Activated CD8-positive, alpha-beta T cell treated with anti-CD3 and anti-CD28 coated beads for 36 hours (primary cell): ENCODE results near the gene ASTN2. TPM values are rescaled to one million over a fixed set of nuclear protein-coding genes. Genes with fewer than 3 reads are reported as not detected.

ENCODE experiments used
- ATAC-seq: fragments of 200-7000 bp; cut with Tn5 transposase; one replicate; pipeline ENCODE4 v1.10.0; 2021; ENCODE audit warnings: mild to moderate bottlenecking, moderate library complexity
- CTCF ChIA-PET: fragments of 350-600 bp; sonication (Branson Sonifier 250); formaldehyde crosslinking; loops from one replicate; lab custom pipeline; 2021; ENCODE audit warnings: antibody characterized with exemption; lab: Charles Lee
- POLR2A ChIA-PET: fragments of 350-600 bp; sonication (Branson Sonifier 250); formaldehyde crosslinking; loops from one replicate; lab custom pipeline; 2021; ENCODE audit warnings: antibody characterized with exemption; lab: Charles Lee
- DNase-seq: peaks from one replicate; pipeline ENCODE4 v3.0.0-alpha.2; 2020
- H3K27ac Mint-ChIP-seq: one replicate; pipeline ENCODE4 v1.8.0; 2021; ENCODE audit warnings: mild to moderate bottlenecking, mixed read lengths
- H3K27me3 Mint-ChIP-seq: one replicate; pipeline ENCODE4 v1.8.0; 2021; ENCODE audit warnings: mixed read lengths
- H3K36me3 Mint-ChIP-seq: one replicate; pipeline ENCODE4 v1.8.0; 2021; ENCODE audit warnings: low read depth, mixed read lengths
- H3K4me1 Mint-ChIP-seq: one replicate; pipeline ENCODE4 v1.8.0; 2021; ENCODE audit warnings: low read depth, mixed read lengths
- H3K4me3 Mint-ChIP-seq: one replicate; pipeline ENCODE4 v1.8.0; 2021; ENCODE audit warnings: mild to moderate bottlenecking, moderate library complexity, mixed read lengths
- H3K9me3 Mint-ChIP-seq: one replicate; pipeline ENCODE4 v1.8.0; 2021; ENCODE audit warnings: mixed read lengths
- CTCF ChIP-seq: fragments of 200-600 bp; IDR thresholded peaks from one replicate; pipeline ENCODE4 v1.8.0; 2022; ENCODE audit warnings: antibody characterized with exemption, mild to moderate bottlenecking
- intact Hi-C: fragments of 100-400 bp; cut with micrococcal nuclease; formaldehyde crosslinking; loops from one replicate; pipeline ENCODE4 v1.10.0; 2022
- total RNA-seq, 2 experiments: library from RNA; stranded (reverse); gene quantifications; one replicate each; pipeline ENCODE4 v1.2.3, GENCODE V29; 2021

Gene ASTN2
- total RNA-seq, 2 experiments from 2014 or later, result 5.2 to 5.7 TPM

- Mint-ChIP-seq H3K36me3 (no peaks in the 10 kb centered on the region), H3K4me1 (no peaks in the 10 kb centered on the region), H3K27ac (no peak overlapping the region), H3K4me3 (no peak overlapping the region), H3K9me3 (no peaks in the 10 kb centered on the region), H3K27me3 (peaks cover 10% of the 10 kb centered on the region)
- intact Hi-C loops, result no loop called here
- TF ChIP-seq CTCF, result no peak
- ChIA-PET CTCF (no interaction called here), POLR2A (no interaction called here)
- DNase-seq (no peak), ATAC-seq (no peak)
These were observed 3.3 kb upstream of the ASTN2 start for GRCh38 chr9:117418111-117418510.

- POLR2A ChIA-PET, result no interaction called here
- Mint-ChIP-seq H3K27me3 (peaks cover 22% of the 10 kb centered on the region), H3K36me3 (no peaks in the 10 kb centered on the region), H3K27ac (no peak overlapping the region), H3K4me3 (no peak overlapping the region), H3K4me1 (no peaks in the 10 kb centered on the region), H3K9me3 (no peaks in the 10 kb centered on the region)
- intact Hi-C loops, result no loop called here
- no peak for TF ChIP-seq CTCF
- DNase-seq, result no peak
- ATAC-seq, result no peak
- CTCF ChIA-PET, result no interaction called here
These were observed 2.0 kb upstream of the ASTN2 start for GRCh38 chr9:117416856-117417255.

- Mint-ChIP-seq H3K4me1 (no peaks in the 10 kb centered on the region), H3K4me3 (no peak overlapping the region), H3K27me3 (peaks cover 31% of the 10 kb centered on the region), H3K9me3 (no peaks in the 10 kb centered on the region), H3K36me3 (no peaks in the 10 kb centered on the region), H3K27ac (no peak overlapping the region)
- DNase-seq (no peak), ATAC-seq (no peak)
- POLR2A ChIA-PET, result no interaction called here
- intact Hi-C loops, result no loop called here
- CTCF ChIA-PET, result no interaction called here
- no peak for TF ChIP-seq CTCF
These were observed 579 bp upstream of the ASTN2 start for GRCh38 chr9:117415358-117415914.

GRCh38 chr9:117414220-117414905, 494 bp downstream of the ASTN2 start:
- DNase-seq (no peak), ATAC-seq (no peak)
- H3K27me3 Mint-ChIP-seq, result peaks cover 31% of the 10 kb centered on the region

More at GRCh38 chr9:117414220-117414905, 494 bp downstream of the ASTN2 start:
- H3K4me1 Mint-ChIP-seq, result no peaks in the 10 kb centered on the region
- no peaks in the 10 kb centered on the region for H3K36me3 Mint-ChIP-seq
- no peak overlapping the region for H3K4me3 Mint-ChIP-seq
- POLR2A ChIA-PET, result no interaction called here
- no peaks in the 10 kb centered on the region for H3K9me3 Mint-ChIP-seq
- CTCF ChIA-PET, result no interaction called here
- intact Hi-C loops, result no loop called here
- TF ChIP-seq CTCF, result no peak
- no peak overlapping the region for H3K27ac Mint-ChIP-seq
